IMR-90 (cell line): ENCODE results near the gene CIAO2A. TPM values are rescaled to one million over a fixed set of nuclear protein-coding genes. Genes with fewer than 3 reads are reported as not detected.

Source experiments
- ATAC-seq: fragments of 200-7000 bp; cut with Tn5 transposase; 2 replicates; pipeline ENCODE4 v1.9.1; 2020; ENCODE audit warnings: low read depth, mild to moderate bottlenecking, moderate library complexity
- BruUV-seq: library from RNA; stranded (reverse); fragments of 400-500 nt; replicated peaks from 2 replicates; lab custom pipeline; 2021; lab: Mats Ljungman, UMichigan
- CTCF ChIA-PET: fragments of 300-600 bp; formaldehyde crosslinking; extraction: SDS; loops from one replicate; lab custom pipeline; 2021; ENCODE audit warnings: antibody characterized with exemption; lab: Yijun Ruan, JAX
- POLR2A ChIA-PET: fragments of 300-600 bp; sonication (Branson Sonifier 250); formaldehyde crosslinking; loops from one replicate; lab custom pipeline; 2022; ENCODE audit warnings: antibody characterized with exemption; ENCODE audit not compliant: unreplicated experiment; lab: Charles Lee
- DNase-seq: peaks from one replicate; pipeline ENCODE4 v3.0.0; 2013
- H2AFZ ChIP-seq: replicated peaks from 2 replicates; pipeline ENCODE3; 2013; ENCODE audit warnings: low read length, mild to moderate bottlenecking; ENCODE audit not compliant: poor library complexity
- H2AK5ac ChIP-seq: 2 replicates; pipeline ENCODE4 v1.6.1; 2013; ENCODE audit warnings: low read depth, low read length, inconsistent platforms
- H2AK9ac ChIP-seq: replicated peaks from 2 replicates; pipeline ENCODE3; 2013; ENCODE audit warnings: mild to moderate bottlenecking, low read depth, low read length, moderate library complexity; ENCODE audit not compliant: poor library complexity
- H2BK120ac ChIP-seq: 2 replicates; pipeline ENCODE4 v1.6.1; 2013; ENCODE audit warnings: low read depth, low read length, inconsistent platforms
- H2BK15ac ChIP-seq: 3 replicates; pipeline ENCODE4 v1.6.1; 2013; ENCODE audit warnings: low read depth, low read length, inconsistent platforms
- H2BK20ac ChIP-seq: 2 replicates; pipeline ENCODE4 v1.6.1; 2013; ENCODE audit warnings: low read depth, mild to moderate bottlenecking, inconsistent platforms, low read length, moderate library complexity
- H2BK5ac ChIP-seq: 2 replicates; pipeline ENCODE4 v1.6.1; 2013; ENCODE audit warnings: mild to moderate bottlenecking, low read depth, low read length, inconsistent platforms; ENCODE audit not compliant: poor library complexity, severe bottlenecking
- H3K14ac ChIP-seq: replicated peaks from 2 replicates; pipeline ENCODE4 v1.6.1; 2013; ENCODE audit warnings: low read depth, low read length, inconsistent platforms
- H3K18ac ChIP-seq: 2 replicates; pipeline ENCODE4 v1.6.1; 2013; ENCODE audit warnings: low read depth, low read length, control low read depth
- H3K23ac ChIP-seq: 2 replicates; pipeline ENCODE4 v1.6.1; 2013; ENCODE audit warnings: low read depth, low read length, inconsistent platforms
- H3K27ac ChIP-seq: 2 replicates; pipeline ENCODE4 v1.5.1; 2013; ENCODE audit warnings: mild to moderate bottlenecking, control low read depth, low read length; ENCODE audit not compliant: insufficient read depth
- H3K27me3 ChIP-seq: 2 replicates; pipeline ENCODE4 v1.6.1; 2013; ENCODE audit warnings: low read length; ENCODE audit not compliant: control insufficient read depth, insufficient read depth
- H3K36me3 ChIP-seq: 2 replicates; pipeline ENCODE4 v1.6.1; 2013; ENCODE audit warnings: low read length, mixed read lengths; ENCODE audit not compliant: control insufficient read depth, insufficient read depth
- H3K4ac ChIP-seq: 2 replicates; pipeline ENCODE4 v1.6.1; 2013; ENCODE audit warnings: low read depth, low read length, inconsistent platforms
- H3K4me1 ChIP-seq: 2 replicates; pipeline ENCODE4 v1.6.1; 2013; ENCODE audit warnings: low read length, mixed read lengths; ENCODE audit not compliant: control insufficient read depth, insufficient read depth
- H3K4me2 ChIP-seq: 2 replicates; pipeline ENCODE4 v1.6.1; 2013; ENCODE audit warnings: low read depth, mild to moderate bottlenecking, control low read depth, low read length, moderate library complexity
- H3K4me3 ChIP-seq: 2 replicates; pipeline ENCODE4 v1.5.1; 2013; ENCODE audit warnings: low read depth, mild to moderate bottlenecking, control low read depth, low read length, moderate library complexity; ENCODE audit not compliant: insufficient read depth
- H3K56ac ChIP-seq: 2 replicates; pipeline ENCODE4 v1.6.1; 2013; ENCODE audit warnings: low read length, inconsistent platforms; ENCODE audit not compliant: insufficient read depth; ENCODE audit errors: extremely low read depth
- H3K79me1 ChIP-seq, 2 experiments: 2 replicates each; pipeline ENCODE4 v1.6.1; 2013; ENCODE audit warnings: low read length in 2 of 2, inconsistent platforms in 1 of 2, low read depth in 1 of 2
- H3K9ac ChIP-seq: 2 replicates; pipeline ENCODE4 v1.6.1; 2013; ENCODE audit warnings: low read depth, low read length, control low read depth
- H3K9me1 ChIP-seq: 2 replicates; pipeline ENCODE4 v1.6.1; 2013; ENCODE audit warnings: low read length, inconsistent platforms; ENCODE audit not compliant: insufficient read depth
- H3K9me3 ChIP-seq: 2 replicates; pipeline ENCODE4 v1.6.1; 2013; ENCODE audit warnings: low read length; ENCODE audit not compliant: control insufficient read depth, insufficient read depth
- H4K20me1 ChIP-seq: 2 replicates; pipeline ENCODE4 v1.6.1; 2013; ENCODE audit warnings: low read length, inconsistent platforms; ENCODE audit not compliant: insufficient read depth
- H4K5ac ChIP-seq: 2 replicates; pipeline ENCODE4 v1.6.1; 2013; ENCODE audit warnings: mild to moderate bottlenecking, low read depth, low read length, control low read depth
- H4K8ac ChIP-seq, 2 experiments: 2 replicates each; pipeline ENCODE4 v1.6.1; 2013; ENCODE audit warnings: low read depth in 2 of 2, low read length in 2 of 2, control low read depth in 1 of 2, inconsistent platforms in 1 of 2
- H4K91ac ChIP-seq: 2 replicates; pipeline ENCODE4 v1.6.1; 2013; ENCODE audit warnings: low read depth, low read length, inconsistent platforms; ENCODE audit not compliant: insufficient read depth
- BHLHE40 ChIP-seq: fragments of 150-350 bp; IDR thresholded peaks from 2 replicates; pipeline ENCODE4 v1.6.1; 2016; ENCODE audit warnings: mild to moderate bottlenecking, low read depth, low read length
- CEBPB ChIP-seq: IDR thresholded peaks from 2 replicates; pipeline ENCODE4 v1.6.1; 2012; ENCODE audit warnings: low read depth, low read length, improper control_type of control experiment
- CHD1 ChIP-seq: IDR thresholded peaks from 2 replicates; pipeline ENCODE4 v1.6.1; 2012; ENCODE audit warnings: low read depth, low read length, improper control_type of control experiment
- FOS ChIP-seq: fragments of 150-350 bp; IDR thresholded peaks from 2 replicates; pipeline ENCODE4 v1.6.1; 2016; ENCODE audit warnings: low read depth, low read length
- MAFK ChIP-seq: IDR thresholded peaks from 2 replicates; pipeline ENCODE4 v1.6.1; 2012; ENCODE audit warnings: low read depth, low read length, improper control_type of control experiment
- MAZ ChIP-seq: IDR thresholded peaks from 2 replicates; pipeline ENCODE4 v1.6.1; 2012; ENCODE audit warnings: low read depth, mild to moderate bottlenecking, low read length, improper control_type of control experiment, moderate library complexity, borderline replicate concordance
- MXI1 ChIP-seq: IDR thresholded peaks from 2 replicates; pipeline ENCODE4 v1.6.1; 2012; ENCODE audit warnings: low read depth, mild to moderate bottlenecking, low read length, moderate library complexity, borderline replicate concordance
- NFE2L2 ChIP-seq: fragments of 150-350 bp; IDR thresholded peaks from 2 replicates; pipeline ENCODE4 v1.6.1; 2016; ENCODE audit warnings: low read depth, mild to moderate bottlenecking, low read length
- POLR2A ChIP-seq: IDR thresholded peaks from 2 replicates; pipeline ENCODE4 v1.6.1; 2012; ENCODE audit warnings: mild to moderate bottlenecking, low read depth, low read length
- RAD21 ChIP-seq: IDR thresholded peaks from 2 replicates; pipeline ENCODE4 v1.6.1; 2012; ENCODE audit warnings: low read length, improper control_type of control experiment
- RCOR1 ChIP-seq: IDR thresholded peaks from 2 replicates; pipeline ENCODE4 v1.6.1; 2012; ENCODE audit warnings: mild to moderate bottlenecking, low read length, improper control_type of control experiment; ENCODE audit not compliant: insufficient replicate concordance
- RFX5 ChIP-seq: IDR thresholded peaks from 2 replicates; pipeline ENCODE4 v1.8.0; 2012; ENCODE audit warnings: low read depth, mild to moderate bottlenecking, low read length, moderate library complexity
- SMC3 ChIP-seq: fragments of 150-350 bp; IDR thresholded peaks from 2 replicates; pipeline ENCODE4 v1.6.1; 2016; ENCODE audit warnings: low read depth, mild to moderate bottlenecking, antibody characterized with exemption, low read length, moderate library complexity
- WGBS, 2 experiments: methylation state at CpG; one replicate each; pipeline versions ENCODE4 v1.1.5 to v1.1.7; 2013; ENCODE audit warnings: missing lambda C conversion rate in 2 of 2; ENCODE audit not compliant: insufficient read length in 1 of 2; ENCODE audit errors: extremely low coverage in 2 of 2; 5-methylcytosine and 5-hydroxymethylcytosine counted together
- dilution Hi-C: fragments of 300-500 bp; cut with HindIII; formaldehyde crosslinking; loops from one replicate; pipeline ENCODE4 v1.14.3; 2018; ENCODE audit warnings: low sequenced_read_pairs; ENCODE audit not compliant: unreplicated experiment
- in situ Hi-C: fragments of 300-500 bp; cut with MboI; formaldehyde crosslinking; loops from 3 replicates; pipeline ENCODE4 v1.14.3; 2019; ENCODE audit warnings: low sequenced_read_pairs, inconsistent platforms, mixed read lengths
- intact Hi-C: fragments of 100-400 bp; cut with micrococcal nuclease; formaldehyde crosslinking; loops from 2 replicates; pipeline ENCODE4 v1.10.0; 2022
- polyA plus RNA-seq, 3 experiments: library from polyadenylated mRNA; depleted of rRNA; stranded (reverse); fragments of >200 nt; gene quantifications; 2 replicates each; pipeline ENCODE4 v1.2.3, GENCODE V29; 2012; ENCODE audit warnings: low replicate concordance in 1 of 3
- total RNA-seq: library from RNA; depleted of rRNA; stranded (reverse); fragments of >200 nt; gene quantifications from 2 replicates; pipeline ENCODE4 v1.2.3, GENCODE V29; 2012
- TF ChIP-seq, protein P1 (sequence below): fragments of 150-350 bp; IDR thresholded peaks from 2 replicates; pipeline ENCODE4 v1.6.1; 2016; ENCODE audit warnings: low read depth, mild to moderate bottlenecking, low read length, moderate library complexity, borderline replicate concordance
- TF ChIP-seq, protein P2 (sequence below): fragments of 150-350 bp; IDR thresholded peaks from 2 replicates; pipeline ENCODE4 v1.6.1; 2017; ENCODE audit warnings: mild to moderate bottlenecking, antibody characterized with exemption, low read length, low read depth

The CIAO2A gene
- total and polyA plus RNA-seq, 2 of the 4 experiments (the other 2 are of a cell fraction): 36.7 to 38.3 TPM

DNA sequence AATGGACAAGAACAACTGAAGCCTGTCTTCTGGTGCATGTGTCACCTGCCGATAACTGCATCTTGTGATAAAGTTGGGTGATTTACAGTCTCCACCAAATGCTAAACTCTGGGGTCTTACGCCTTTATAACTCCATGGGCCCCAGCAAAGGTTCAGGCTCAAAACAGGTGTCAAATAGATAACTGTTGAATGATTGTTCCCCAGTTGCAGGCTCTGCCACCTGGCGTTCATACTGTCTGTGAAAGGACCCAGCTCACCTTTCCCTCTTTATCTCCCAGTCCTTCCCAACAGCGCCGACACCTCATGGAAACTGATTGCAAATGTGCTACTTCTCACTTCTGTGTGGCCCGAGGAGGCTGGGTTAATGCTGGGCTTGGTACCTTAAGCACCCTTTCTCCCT lies 49.6 kb upstream of the CIAO2A start:
- Histone ChIP-seq H4K8ac (no peak overlapping the region), H3K14ac (no peak overlapping the region), H3K27me3 (no peaks in the 10 kb centered on the region), H3K9me3 (no peaks in the 10 kb centered on the region), H2AFZ (no peak overlapping the region), H3K79me1 (no peaks in the 10 kb centered on the region), H2AK9ac (no peak overlapping the region), H3K4me2 (no peak overlapping the region), H2BK20ac (no peak overlapping the region), H4K91ac (no peak overlapping the region), H3K4me1 (no peaks in the 10 kb centered on the region; the same call in 1 of the 2 replicates), H3K4me3 (no peak overlapping the region), H3K56ac (no peak overlapping the region), H3K23ac (no peak overlapping the region), H3K9me1 (0 out of 2 replicates have a peak, but pooled peaks cover 4% of the 10 kb centered on the region), H4K5ac (no peak overlapping the region), H2BK120ac (no peak overlapping the region), H3K18ac (no peak overlapping the region), H3K9ac (no peak overlapping the region), H3K4ac (no peak overlapping the region), H3K36me3 (peaks cover 23% of the 10 kb centered on the region), H2AK5ac (no peak overlapping the region), H2BK15ac (no peak overlapping the region), H4K20me1 (no peaks in the 10 kb centered on the region), H2BK5ac (no peak overlapping the region), H3K27ac (no peak overlapping the region)
- ATAC-seq (no peak), DNase-seq (no peak)
- intact Hi-C loops (no loop called here), in situ Hi-C loops (no loop called here), dilution Hi-C loops (no loop called here)
- WGBS, 2 experiments: 100% methylated on average over 1 of the region's 6 CpGs; no CpG with 5 or more reads in 1 of the 2 experiments
- BruUV-seq: no TSS peak
- ChIA-PET CTCF (interaction anchor here (0.9 kb wide), 1 partner anchor 10 kb away, joined by 5 read pairs; no protein-coding TSS in a partner anchor), POLR2A (no interaction called here)
- TF ChIP-seq, protein P1, sequence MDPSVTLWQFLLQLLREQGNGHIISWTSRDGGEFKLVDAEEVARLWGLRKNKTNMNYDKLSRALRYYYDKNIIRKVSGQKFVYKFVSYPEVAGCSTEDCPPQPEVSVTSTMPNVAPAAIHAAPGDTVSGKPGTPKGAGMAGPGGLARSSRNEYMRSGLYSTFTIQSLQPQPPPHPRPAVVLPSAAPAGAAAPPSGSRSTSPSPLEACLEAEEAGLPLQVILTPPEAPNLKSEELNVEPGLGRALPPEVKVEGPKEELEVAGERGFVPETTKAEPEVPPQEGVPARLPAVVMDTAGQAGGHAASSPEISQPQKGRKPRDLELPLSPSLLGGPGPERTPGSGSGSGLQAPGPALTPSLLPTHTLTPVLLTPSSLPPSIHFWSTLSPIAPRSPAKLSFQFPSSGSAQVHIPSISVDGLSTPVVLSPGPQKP: no peak
- TF ChIP-seq, protein P2, sequence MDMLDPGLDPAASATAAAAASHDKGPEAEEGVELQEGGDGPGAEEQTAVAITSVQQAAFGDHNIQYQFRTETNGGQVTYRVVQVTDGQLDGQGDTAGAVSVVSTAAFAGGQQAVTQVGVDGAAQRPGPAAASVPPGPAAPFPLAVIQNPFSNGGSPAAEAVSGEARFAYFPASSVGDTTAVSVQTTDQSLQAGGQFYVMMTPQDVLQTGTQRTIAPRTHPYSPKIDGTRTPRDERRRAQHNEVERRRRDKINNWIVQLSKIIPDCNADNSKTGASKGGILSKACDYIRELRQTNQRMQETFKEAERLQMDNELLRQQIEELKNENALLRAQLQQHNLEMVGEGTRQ: no peak
- no peak for TF ChIP-seq RAD21
- TF ChIP-seq CEBPB: no peak
- no peak for TF ChIP-seq SMC3
- no peak for TF ChIP-seq RCOR1
- no peak for TF ChIP-seq FOS
- TF ChIP-seq MXI1: no peak
- no peak for TF ChIP-seq NFE2L2
- TF ChIP-seq MAFK: no peak
- TF ChIP-seq MAZ: no peak
- no peak for TF ChIP-seq CHD1
- no peak for TF ChIP-seq BHLHE40
- TF ChIP-seq RFX5: no peak
- no peak for TF ChIP-seq POLR2A
